ENCODE results near the gene CSMD2. TPM values are rescaled to one million over a fixed set of nuclear protein-coding genes. Genes with fewer than 3 reads are reported as not detected.

Gene CSMD2
- total RNA-seq, 1 donor from 2014 or later: 0.52 TPM

DNA sequence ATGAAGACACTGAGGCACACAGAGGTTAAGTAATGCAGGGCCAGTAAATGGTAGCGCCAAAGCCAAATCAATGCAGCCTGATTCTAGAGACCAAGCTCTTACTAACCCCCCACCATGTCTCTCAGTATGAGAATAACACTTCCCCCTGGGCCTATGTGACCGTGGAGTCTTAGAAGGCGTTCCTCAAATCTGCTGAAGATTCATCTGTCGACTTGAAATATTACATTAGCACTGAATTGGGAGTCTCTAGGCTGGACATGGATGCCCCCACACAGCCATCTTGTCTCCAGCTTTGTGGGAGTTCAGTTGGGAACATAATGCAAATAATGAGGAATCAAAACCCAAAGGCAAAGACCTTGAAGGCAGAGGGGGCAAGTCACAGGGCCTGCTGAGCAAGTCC, 419.1 kb downstream of the CSMD2 start:
- no peaks in the 10 kb centered on the region for H3K4me1 ChIP-seq (ENCODE audit: control insufficient read depth in 3 of 3, insufficient read depth in 3 of 3, low read length in 3 of 3)
- no peak overlapping the region for H3K9ac ChIP-seq (ENCODE audit: low read depth in 1 of 3, low read length in 3 of 3)
- H3K4me3 ChIP-seq (ENCODE audit: low read length in 3 of 3): no peak overlapping the region
- H3K9me3 ChIP-seq (ENCODE audit: control insufficient read depth in 3 of 3, low read length in 3 of 3): no peaks in the 10 kb centered on the region
- H3K36me3 ChIP-seq (ENCODE audit: control insufficient read depth in 3 of 3, insufficient read depth in 3 of 3, low read length in 3 of 3): no peaks in the 10 kb centered on the region
- H3K27me3 ChIP-seq (ENCODE audit: control insufficient read depth in 3 of 3, insufficient read depth in 3 of 3, low read length in 3 of 3): no peaks in the 10 kb centered on the region
- H3K27ac ChIP-seq (ENCODE audit: low read depth, low read length): no peak overlapping the region

DNA sequence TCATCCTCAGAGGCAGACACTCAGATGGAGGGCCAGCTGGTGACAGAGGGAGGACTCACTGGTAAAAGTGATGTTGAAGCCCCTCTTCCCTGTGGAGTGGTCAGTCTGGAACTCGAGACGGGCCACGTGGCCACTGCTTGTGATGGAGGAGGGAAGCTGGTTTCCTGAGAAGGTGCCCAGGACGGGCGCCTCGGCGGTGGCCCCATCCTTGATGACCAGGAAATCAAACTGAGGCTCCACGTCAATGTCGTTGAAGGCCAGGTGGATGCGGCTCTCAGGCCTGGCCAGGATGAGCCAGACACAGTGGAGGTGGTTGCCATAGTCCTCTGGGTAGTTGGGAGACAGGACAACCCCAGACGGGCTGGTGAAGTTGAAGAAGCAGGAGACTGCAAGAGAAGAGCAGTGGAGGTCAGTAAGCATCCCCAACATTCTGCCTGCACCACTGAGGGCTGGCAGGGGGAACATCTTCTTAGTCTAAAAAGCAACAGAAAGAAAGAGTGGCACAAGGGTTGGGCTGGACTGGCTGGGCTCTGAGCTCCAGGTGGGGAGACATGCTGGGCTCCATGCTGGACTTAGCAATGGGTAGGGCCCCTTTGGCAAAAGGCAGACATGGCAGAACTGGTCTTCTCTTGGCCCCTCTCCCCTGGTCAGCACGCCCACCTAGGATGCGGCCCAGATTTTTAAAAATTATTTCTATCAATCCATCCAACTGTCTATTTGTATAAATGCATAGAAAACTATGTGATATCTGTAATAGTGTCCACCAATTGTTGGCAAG, 421.6 kb downstream of the CSMD2 start:
- Histone ChIP-seq H3K4me3 (ENCODE audit: low read length in 3 of 3) (no peak overlapping the region), H3K4me1 (ENCODE audit: control insufficient read depth in 3 of 3, insufficient read depth in 3 of 3, low read length in 3 of 3) (no peaks in the 10 kb centered on the region), H3K9ac (ENCODE audit: low read depth in 1 of 3, low read length in 3 of 3) (no peak overlapping the region), H3K36me3 (ENCODE audit: control insufficient read depth in 3 of 3, insufficient read depth in 3 of 3, low read length in 3 of 3) (no peaks in the 10 kb centered on the region), H3K27ac (ENCODE audit: low read depth, low read length) (no peak overlapping the region), H3K27me3 (ENCODE audit: control insufficient read depth in 3 of 3, insufficient read depth in 3 of 3, low read length in 3 of 3) (no peaks in the 10 kb centered on the region), H3K9me3 (ENCODE audit: control insufficient read depth in 3 of 3, low read length in 3 of 3) (no peaks in the 10 kb centered on the region)

DNA sequence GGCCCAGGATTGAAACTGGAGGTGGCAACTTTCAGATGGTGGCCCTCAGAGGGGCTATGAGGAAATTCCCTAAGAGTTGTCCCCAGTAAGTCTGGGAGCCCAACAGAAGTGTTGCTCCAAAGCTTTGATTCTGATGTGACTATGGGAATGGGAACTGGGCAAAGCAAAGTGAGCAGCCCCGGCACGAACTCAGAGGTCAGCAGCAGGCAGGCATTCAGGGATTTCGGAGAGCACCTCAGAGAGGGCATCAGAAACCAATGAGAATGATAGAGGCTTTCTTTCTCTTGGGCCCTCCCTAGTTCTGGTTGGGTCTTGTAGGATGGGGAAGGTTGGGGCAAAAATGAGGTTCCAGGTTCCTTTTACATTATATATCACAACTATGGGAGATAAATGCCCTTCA, 422.4 kb downstream of the CSMD2 start:
- H3K36me3 ChIP-seq (ENCODE audit: control insufficient read depth in 3 of 3, insufficient read depth in 3 of 3, low read length in 3 of 3): no peaks in the 10 kb centered on the region
- no peak overlapping the region for H3K27ac ChIP-seq (ENCODE audit: low read depth, low read length)
- H3K9ac ChIP-seq (ENCODE audit: low read depth in 1 of 3, low read length in 3 of 3): no peak overlapping the region
- no peaks in the 10 kb centered on the region for H3K9me3 ChIP-seq (ENCODE audit: control insufficient read depth in 3 of 3, low read length in 3 of 3)
- no peaks in the 10 kb centered on the region for H3K4me1 ChIP-seq (ENCODE audit: control insufficient read depth in 3 of 3, insufficient read depth in 3 of 3, low read length in 3 of 3)
- no peak overlapping the region for H3K4me3 ChIP-seq (ENCODE audit: low read length in 3 of 3)
- H3K27me3 ChIP-seq (ENCODE audit: control insufficient read depth in 3 of 3, insufficient read depth in 3 of 3, low read length in 3 of 3): no peaks in the 10 kb centered on the region

DNA sequence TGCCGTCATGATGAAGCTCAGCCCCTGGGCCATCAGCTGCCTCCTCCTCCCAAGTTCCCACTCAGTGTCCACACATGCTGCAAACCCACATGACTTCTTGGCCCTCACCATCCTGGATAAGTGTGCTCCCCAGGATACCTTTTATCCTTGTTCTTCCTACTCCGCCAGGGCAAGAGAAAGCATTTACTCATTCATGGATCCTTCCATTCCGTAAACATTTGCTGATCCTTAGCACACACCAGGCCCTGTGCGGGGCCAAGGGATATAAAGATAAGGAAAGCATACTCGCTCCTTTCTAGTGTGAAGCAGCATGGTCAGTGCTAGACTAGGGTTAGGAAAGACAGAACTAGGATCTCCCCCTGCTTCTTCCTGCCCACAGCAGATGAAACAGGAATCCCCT, 423.3 kb downstream of the CSMD2 start:
- Histone ChIP-seq H3K9me3 (ENCODE audit: control insufficient read depth in 3 of 3, low read length in 3 of 3) (no peaks in the 10 kb centered on the region), H3K27me3 (ENCODE audit: control insufficient read depth in 3 of 3, insufficient read depth in 3 of 3, low read length in 3 of 3) (peaks cover 0 to 3% (median 0%) of the 10 kb centered on the region in 3 donors), H3K4me3 (ENCODE audit: low read length in 3 of 3) (no peak overlapping the region), H3K9ac (ENCODE audit: low read depth in 1 of 3, low read length in 3 of 3) (no peak overlapping the region), H3K4me1 (ENCODE audit: control insufficient read depth in 3 of 3, insufficient read depth in 3 of 3, low read length in 3 of 3) (no peaks in the 10 kb centered on the region), H3K36me3 (ENCODE audit: control insufficient read depth in 3 of 3, insufficient read depth in 3 of 3, low read length in 3 of 3) (no peaks in the 10 kb centered on the region), H3K27ac (ENCODE audit: low read depth, low read length) (no peak overlapping the region)

DNA sequence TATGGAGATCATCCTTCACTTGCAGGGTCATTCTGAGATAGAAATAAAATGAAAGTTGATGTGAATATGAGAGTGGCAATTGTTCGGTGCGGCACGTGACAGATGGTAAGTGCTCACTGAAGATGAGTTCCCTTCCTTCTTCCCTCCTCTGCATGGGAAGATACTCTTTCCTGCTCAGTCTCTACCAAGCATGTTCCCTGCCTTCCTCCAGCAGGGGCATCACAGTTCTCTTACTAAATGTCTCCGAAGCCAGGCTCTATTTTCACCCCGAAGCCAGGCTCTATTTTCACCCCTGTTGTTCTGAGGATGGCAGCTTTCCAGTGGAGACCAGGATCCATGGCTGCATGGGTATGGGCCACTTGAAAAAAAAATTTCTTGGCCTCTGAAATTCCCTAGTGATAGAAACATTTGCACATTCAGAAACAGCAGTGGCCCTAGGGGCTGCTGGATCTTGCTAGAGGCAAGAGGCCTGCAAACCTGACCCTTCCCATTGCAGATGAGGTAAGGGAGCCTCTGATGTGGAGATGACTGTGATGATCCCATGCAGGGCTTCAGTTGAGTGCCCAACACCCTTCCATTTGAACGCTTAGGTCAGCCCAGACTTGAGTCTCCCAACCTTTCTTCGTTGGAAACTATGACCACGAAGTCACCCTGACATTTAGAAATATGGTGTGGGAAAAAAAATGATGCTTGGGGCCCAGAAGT, 424.8 kb downstream of the CSMD2 start:
- Histone ChIP-seq H3K9ac (ENCODE audit: low read depth in 1 of 3, low read length in 3 of 3) (no peak overlapping the region), H3K4me1 (ENCODE audit: control insufficient read depth in 3 of 3, insufficient read depth in 3 of 3, low read length in 3 of 3) (no peaks in the 10 kb centered on the region), H3K9me3 (ENCODE audit: control insufficient read depth in 3 of 3, low read length in 3 of 3) (no peaks in the 10 kb centered on the region), H3K27me3 (ENCODE audit: control insufficient read depth in 3 of 3, insufficient read depth in 3 of 3, low read length in 3 of 3) (peaks cover 0 to 3% (median 0%) of the 10 kb centered on the region in 3 donors), H3K4me3 (ENCODE audit: low read length in 3 of 3) (no peak overlapping the region), H3K27ac (ENCODE audit: low read depth, low read length) (no peak overlapping the region), H3K36me3 (ENCODE audit: control insufficient read depth in 3 of 3, insufficient read depth in 3 of 3, low read length in 3 of 3) (no peaks in the 10 kb centered on the region)

DNA sequence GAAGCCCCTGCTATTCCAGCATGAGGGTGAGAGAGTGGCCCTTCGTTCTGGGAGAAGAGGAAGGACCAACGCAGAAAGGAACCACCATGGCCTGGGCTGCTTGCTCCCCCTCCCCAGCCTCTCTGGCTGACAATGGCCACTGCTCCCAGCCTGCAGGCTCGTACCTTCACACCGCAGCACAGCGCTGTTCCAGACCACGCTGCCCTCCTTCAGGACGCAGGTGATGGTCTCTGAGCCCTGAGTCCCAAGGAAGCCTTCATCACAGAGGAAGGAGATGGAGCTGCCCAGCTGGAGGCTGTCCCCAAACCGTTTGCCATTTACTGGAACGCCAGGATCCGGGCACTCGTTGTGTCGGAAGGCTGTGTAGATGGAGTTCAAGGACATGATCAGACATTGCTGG, 426.1 kb downstream of the CSMD2 start:
- Histone ChIP-seq H3K9me3 (ENCODE audit: control insufficient read depth in 3 of 3, low read length in 3 of 3) (no peaks in the 10 kb centered on the region), H3K9ac (ENCODE audit: low read depth in 1 of 3, low read length in 3 of 3) (no peak overlapping the region), H3K27me3 (ENCODE audit: control insufficient read depth in 3 of 3, insufficient read depth in 3 of 3, low read length in 3 of 3) (peaks cover 0 to 3% (median 0%) of the 10 kb centered on the region in 3 donors), H3K4me3 (ENCODE audit: low read length in 3 of 3) (no peak overlapping the region), H3K36me3 (ENCODE audit: control insufficient read depth in 3 of 3, insufficient read depth in 3 of 3, low read length in 3 of 3) (no peaks in the 10 kb centered on the region), H3K27ac (ENCODE audit: low read depth, low read length) (no peak overlapping the region), H3K4me1 (ENCODE audit: control insufficient read depth in 3 of 3, insufficient read depth in 3 of 3, low read length in 3 of 3) (no peaks in the 10 kb centered on the region)

DNA sequence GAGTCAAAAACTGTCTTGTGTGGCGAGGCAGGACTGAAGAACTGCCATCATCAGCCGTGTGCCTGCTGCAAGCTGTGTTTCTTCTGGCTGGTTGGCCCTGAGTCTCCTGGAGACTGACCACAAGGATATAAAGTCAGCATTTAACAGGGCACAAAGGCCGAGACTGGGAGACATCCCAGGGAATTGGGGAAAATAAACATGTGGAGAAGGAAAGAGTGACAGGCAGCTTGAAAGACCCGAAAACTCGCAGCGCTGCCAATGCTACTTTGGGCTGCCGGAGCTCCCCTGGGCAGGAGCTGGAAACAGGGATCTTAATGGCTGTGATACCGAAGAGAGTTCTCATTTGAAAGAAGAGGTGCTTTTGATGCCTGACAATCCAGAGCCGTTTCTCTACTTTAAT, 426.5 kb downstream of the CSMD2 start:
- no peak overlapping the region for H3K27ac ChIP-seq (ENCODE audit: low read depth, low read length)
- H3K27me3 ChIP-seq (ENCODE audit: control insufficient read depth in 3 of 3, insufficient read depth in 3 of 3, low read length in 3 of 3): peaks cover 0 to 3% (median 0%) of the 10 kb centered on the region in 3 donors
- H3K4me3 ChIP-seq (ENCODE audit: low read length in 3 of 3): no peak overlapping the region
- no peaks in the 10 kb centered on the region for H3K36me3 ChIP-seq (ENCODE audit: control insufficient read depth in 3 of 3, insufficient read depth in 3 of 3, low read length in 3 of 3)
- no peaks in the 10 kb centered on the region for H3K4me1 ChIP-seq (ENCODE audit: control insufficient read depth in 3 of 3, insufficient read depth in 3 of 3, low read length in 3 of 3)
- no peak overlapping the region for H3K9ac ChIP-seq (ENCODE audit: low read depth in 1 of 3, low read length in 3 of 3)
- no peaks in the 10 kb centered on the region for H3K9me3 ChIP-seq (ENCODE audit: control insufficient read depth in 3 of 3, low read length in 3 of 3)

DNA sequence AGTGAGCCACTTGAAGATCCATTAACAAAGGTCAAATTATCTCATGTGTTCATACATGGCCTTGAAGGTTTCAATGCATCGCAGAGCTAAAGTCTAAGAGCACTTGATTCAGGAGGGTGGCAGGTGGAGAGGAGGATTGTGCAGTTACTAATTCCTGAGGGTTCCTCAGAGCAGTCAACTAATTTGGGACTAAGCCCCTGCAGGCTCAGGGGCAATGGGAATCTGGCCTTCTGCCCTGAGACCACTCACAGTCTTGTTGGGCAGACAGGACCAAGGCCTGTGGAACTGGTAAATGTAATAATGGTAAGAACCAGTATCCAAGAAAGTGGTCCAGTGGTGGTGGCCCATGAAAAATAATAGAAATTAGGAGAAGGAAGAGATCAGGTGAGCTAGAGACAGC, 428.5 kb downstream of the CSMD2 start:
- H3K36me3 ChIP-seq (ENCODE audit: control insufficient read depth in 3 of 3, insufficient read depth in 3 of 3, low read length in 3 of 3): no peaks in the 10 kb centered on the region
- H3K27me3 ChIP-seq (ENCODE audit: control insufficient read depth in 3 of 3, insufficient read depth in 3 of 3, low read length in 3 of 3): peaks cover 0 to 4% (median 3%) of the 10 kb centered on the region in 3 donors
- no peak overlapping the region for H3K27ac ChIP-seq (ENCODE audit: low read depth, low read length)
- no peak overlapping the region for H3K9ac ChIP-seq (ENCODE audit: low read depth in 1 of 3, low read length in 3 of 3)
- no peaks in the 10 kb centered on the region for H3K9me3 ChIP-seq (ENCODE audit: control insufficient read depth in 3 of 3, low read length in 3 of 3)
- H3K4me1 ChIP-seq (ENCODE audit: control insufficient read depth in 3 of 3, insufficient read depth in 3 of 3, low read length in 3 of 3): no peaks in the 10 kb centered on the region
- no peak overlapping the region for H3K4me3 ChIP-seq (ENCODE audit: low read length in 3 of 3)

DNA sequence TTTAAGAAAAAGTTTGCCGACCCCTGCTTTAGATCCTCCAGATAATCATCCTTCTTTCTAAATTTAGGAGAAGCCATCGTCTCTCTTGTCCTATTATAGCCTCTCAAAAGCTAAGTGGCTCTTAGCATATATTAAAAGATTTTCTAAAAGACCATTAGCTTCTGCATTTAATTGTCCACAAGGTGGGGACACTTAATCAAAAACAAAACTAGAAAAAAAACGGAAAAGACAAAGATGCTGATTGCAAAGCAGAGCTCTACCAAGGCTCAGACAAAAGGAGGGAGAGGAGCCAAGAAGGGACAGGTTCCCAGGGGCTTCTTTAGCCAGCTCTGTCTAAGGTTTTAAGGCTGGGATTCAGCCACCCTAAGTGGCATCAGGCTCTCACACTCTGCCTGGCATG, 429.4 kb downstream of the CSMD2 start:
- Histone ChIP-seq H3K9ac (ENCODE audit: low read depth in 1 of 3, low read length in 3 of 3) (no peak overlapping the region), H3K27me3 (ENCODE audit: control insufficient read depth in 3 of 3, insufficient read depth in 3 of 3, low read length in 3 of 3) (peaks cover 0 to 4% (median 3%) of the 10 kb centered on the region in 3 donors), H3K4me3 (ENCODE audit: low read length in 3 of 3) (no peak overlapping the region), H3K9me3 (ENCODE audit: control insufficient read depth in 3 of 3, low read length in 3 of 3) (no peaks in the 10 kb centered on the region), H3K4me1 (ENCODE audit: control insufficient read depth in 3 of 3, insufficient read depth in 3 of 3, low read length in 3 of 3) (no peaks in the 10 kb centered on the region), H3K36me3 (ENCODE audit: control insufficient read depth in 3 of 3, insufficient read depth in 3 of 3, low read length in 3 of 3) (no peaks in the 10 kb centered on the region), H3K27ac (ENCODE audit: low read depth, low read length) (no peak overlapping the region)

DNA sequence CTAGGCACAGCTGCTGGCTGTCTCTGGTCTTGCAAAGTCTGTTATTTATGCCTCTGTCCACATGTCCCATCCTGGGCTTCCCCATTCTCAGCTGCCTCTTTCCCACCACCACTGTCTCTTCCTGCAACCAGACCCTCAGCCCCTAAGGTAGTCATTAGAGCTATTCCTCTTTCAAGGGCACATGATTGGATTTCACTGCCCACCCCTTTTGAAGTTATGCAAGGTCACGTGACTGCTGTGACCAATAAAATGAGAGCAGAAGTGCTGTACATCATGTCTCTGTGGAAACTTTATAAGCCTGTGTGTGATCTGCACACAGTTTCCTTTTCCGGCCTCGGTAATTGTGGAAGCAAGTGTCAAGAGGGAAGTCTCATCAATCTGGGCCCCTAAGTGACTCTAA, 437.7 kb downstream of the CSMD2 start:
- Histone ChIP-seq H3K4me3 (ENCODE audit: low read length in 3 of 3) (no peak overlapping the region), H3K4me1 (ENCODE audit: control insufficient read depth in 3 of 3, insufficient read depth in 3 of 3, low read length in 3 of 3) (no peaks in the 10 kb centered on the region)

More for the DNA sequence above, 437.7 kb downstream of the CSMD2 start:
- Histone ChIP-seq H3K9ac (ENCODE audit: low read depth in 1 of 3, low read length in 3 of 3) (no peak overlapping the region), H3K36me3 (ENCODE audit: control insufficient read depth in 3 of 3, insufficient read depth in 3 of 3, low read length in 3 of 3) (no peaks in the 10 kb centered on the region), H3K27ac (ENCODE audit: low read depth, low read length) (no peak overlapping the region), H3K27me3 (ENCODE audit: control insufficient read depth in 3 of 3, insufficient read depth in 3 of 3, low read length in 3 of 3) (peaks cover 0 to 2% (median 0%) of the 10 kb centered on the region in 3 donors), H3K9me3 (ENCODE audit: control insufficient read depth in 3 of 3, low read length in 3 of 3) (no peaks in the 10 kb centered on the region)

Measured in skeletal muscle tissue (tissue), 4 donors.